Measurements from ENCODE around the gene TCP11. TPM values are rescaled to one million over a fixed set of nuclear protein-coding genes. Genes with fewer than 3 reads are reported as not detected.

TCP11 gene
- total RNA-seq, result 0.49 and 1.1 TPM in 2 replicates

DNA sequence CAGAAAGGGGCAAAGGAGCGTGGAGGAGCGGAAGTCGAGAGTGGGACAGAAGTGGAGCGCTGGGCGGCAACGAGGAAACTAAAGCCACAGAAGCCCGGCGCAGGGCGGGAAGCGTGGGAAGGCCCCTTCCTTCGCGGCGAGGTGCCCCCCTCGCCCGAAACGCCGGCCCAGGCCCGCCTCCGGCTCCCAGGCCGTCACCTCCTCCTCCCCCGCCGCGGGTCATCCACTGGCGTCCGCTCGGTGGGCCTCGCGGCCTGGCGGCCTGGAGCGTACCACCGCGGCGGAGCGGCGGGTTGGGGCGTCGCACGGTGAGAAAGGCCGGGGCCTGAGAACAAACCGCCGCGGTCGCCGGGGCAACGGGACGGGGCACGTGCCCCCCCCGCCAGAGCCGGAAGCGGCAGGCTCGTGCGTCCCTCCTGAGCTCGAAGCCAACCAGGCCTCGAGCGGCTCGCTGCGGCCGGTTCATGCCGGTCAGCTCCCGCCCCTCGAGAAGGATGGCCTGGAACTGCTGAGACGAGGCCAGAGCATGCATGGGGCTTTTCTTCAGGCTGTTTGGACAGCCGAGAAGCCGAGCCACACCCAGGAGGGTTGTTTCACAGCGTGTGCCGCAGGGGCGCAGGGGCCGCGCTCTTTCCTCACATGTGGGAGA is at the start of gene TCP11:
Gene TCP11 (minus strand): TSS at position 333 of the 649 bp plus-strand sequence. CDS start 469 bp downstream, outside the sequence.

Small RNAs within 50 kb of the gene (small RNA-seq; reads per million reads assigned to genes)
- not detected for gene AL138721.1

Other genes starting within 250 kb of the TCP11 start
- 3.0 and 9.4 TPM in 2 replicates for gene SCUBE3, start 72.6 kb upstream of the TCP11 start, total RNA-seq
- gene ZNF76, start 118.4 kb upstream of the TCP11 start, total RNA-seq, result 23.4 and 27.4 TPM in 2 replicates
- gene DEF6, start 156.5 kb upstream of the TCP11 start, total RNA-seq, result 0.12 and 0.81 TPM in 2 replicates
- gene PPARD, start 201.2 kb upstream of the TCP11 start, total RNA-seq, result 11.2 and 14.0 TPM in 2 replicates

All from hair follicle dermal papilla cell (primary cell).